ENCODE data around the gene FAM171A2. TPM values are rescaled to one million over a fixed set of nuclear protein-coding genes. Genes with fewer than 3 reads are reported as not detected.

The FAM171A2 gene
- total and polyA plus RNA-seq, 7 donors = 0.06 to 0.23 (median 0.19) TPM

DNA sequence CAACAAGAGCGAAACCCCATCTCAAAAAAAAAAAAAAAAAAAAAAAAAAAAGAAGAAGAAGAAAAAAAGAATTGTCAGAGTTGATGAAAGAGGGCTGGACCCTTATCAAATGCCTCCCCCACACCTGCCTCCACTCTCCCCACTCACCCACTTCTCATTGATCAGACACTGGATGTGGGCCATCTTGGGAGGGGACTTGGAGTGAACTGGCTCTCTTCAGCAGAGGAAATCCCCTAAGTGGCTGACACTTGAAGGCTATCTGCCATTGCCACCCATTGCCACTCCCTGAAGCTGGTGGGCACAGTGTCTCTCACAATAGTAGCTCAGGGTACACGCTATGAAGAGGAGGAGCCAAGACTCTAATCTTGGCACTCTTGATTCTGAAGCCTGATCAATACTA, 24.2 kb upstream of the FAM171A2 start:
- intact Hi-C loops (cut with DNase I) = no loop called here
- TF ChIP-seq, protein P1, sequence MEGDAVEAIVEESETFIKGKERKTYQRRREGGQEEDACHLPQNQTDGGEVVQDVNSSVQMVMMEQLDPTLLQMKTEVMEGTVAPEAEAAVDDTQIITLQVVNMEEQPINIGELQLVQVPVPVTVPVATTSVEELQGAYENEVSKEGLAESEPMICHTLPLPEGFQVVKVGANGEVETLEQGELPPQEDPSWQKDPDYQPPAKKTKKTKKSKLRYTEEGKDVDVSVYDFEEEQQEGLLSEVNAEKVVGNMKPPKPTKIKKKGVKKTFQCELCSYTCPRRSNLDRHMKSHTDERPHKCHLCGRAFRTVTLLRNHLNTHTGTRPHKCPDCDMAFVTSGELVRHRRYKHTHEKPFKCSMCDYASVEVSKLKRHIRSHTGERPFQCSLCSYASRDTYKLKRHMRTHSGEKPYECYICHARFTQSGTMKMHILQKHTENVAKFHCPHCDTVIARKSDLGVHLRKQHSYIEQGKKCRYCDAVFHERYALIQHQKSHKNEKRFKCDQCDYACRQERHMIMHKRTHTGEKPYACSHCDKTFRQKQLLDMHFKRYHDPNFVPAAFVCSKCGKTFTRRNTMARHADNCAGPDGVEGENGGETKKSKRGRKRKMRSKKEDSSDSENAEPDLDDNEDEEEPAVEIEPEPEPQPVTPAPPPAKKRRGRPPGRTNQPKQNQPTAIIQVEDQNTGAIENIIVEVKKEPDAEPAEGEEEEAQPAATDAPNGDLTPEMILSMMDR (IDR thresholded peaks at IDR 0.05) = no peak
- no peak overlapping the region for H3K4me3 ChIP-seq
- H3K27ac ChIP-seq = no peak overlapping the region
- H3K4me1 ChIP-seq = peaks cover 7% of the 10 kb centered on the region
- 76 to 89% (median 89%) methylated on average over 2 of the region's 2 CpGs for WGBS, 3 donors
- no peak for ATAC-seq
- peaks cover 0 to 31% (median 11%) of the 10 kb centered on the region in 3 donors for H3K27me3 ChIP-seq (ENCODE audit: insufficient read depth in 3 of 3, low read length in 2 of 3)
- H3K9me3 ChIP-seq = no peaks in the 10 kb centered on the region
- no peaks in the 10 kb centered on the region for H3K36me3 ChIP-seq (ENCODE audit: insufficient read depth in 1 of 2, low read depth in 1 of 2)
- no peak for DNase-seq

DNA sequence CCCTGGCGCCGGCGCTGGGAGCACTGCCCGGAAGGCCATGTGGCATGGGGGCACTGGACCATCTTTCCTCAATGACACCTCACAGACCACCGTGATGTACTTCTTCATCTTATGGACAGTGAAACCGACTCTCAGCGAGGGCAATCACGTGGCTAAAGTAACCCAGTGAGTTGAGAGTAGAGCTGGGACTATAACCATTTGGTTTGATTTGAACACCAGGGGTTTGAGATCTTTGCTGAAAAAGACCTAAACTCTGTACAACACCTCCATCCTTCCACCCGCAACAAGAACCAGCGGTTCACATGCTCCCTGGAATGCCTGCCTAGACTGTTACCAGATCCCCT, 22.5 kb upstream of the FAM171A2 start:
- no peak for DNase-seq
- H3K27ac ChIP-seq = no peak overlapping the region
- H3K9me3 ChIP-seq = no peaks in the 10 kb centered on the region
- H3K36me3 ChIP-seq (ENCODE audit: insufficient read depth in 1 of 2, low read depth in 1 of 2) = no peaks in the 10 kb centered on the region
- ATAC-seq = no peak
- 25 to 27% (median 27%) methylated on average over 10 of the region's 10 CpGs for WGBS, 3 donors
- H3K4me3 ChIP-seq = peak overlapping the region; percentile 70
- H3K27me3 ChIP-seq (ENCODE audit: insufficient read depth in 3 of 3, low read length in 2 of 3) = peaks cover 0 to 31% (median 15%) of the 10 kb centered on the region in 3 donors
- TF ChIP-seq, protein P1 (IDR thresholded peaks at IDR 0.05) = no peak
- intact Hi-C loops (cut with DNase I) = no loop called here
- peaks cover 7% of the 10 kb centered on the region for H3K4me1 ChIP-seq

DNA sequence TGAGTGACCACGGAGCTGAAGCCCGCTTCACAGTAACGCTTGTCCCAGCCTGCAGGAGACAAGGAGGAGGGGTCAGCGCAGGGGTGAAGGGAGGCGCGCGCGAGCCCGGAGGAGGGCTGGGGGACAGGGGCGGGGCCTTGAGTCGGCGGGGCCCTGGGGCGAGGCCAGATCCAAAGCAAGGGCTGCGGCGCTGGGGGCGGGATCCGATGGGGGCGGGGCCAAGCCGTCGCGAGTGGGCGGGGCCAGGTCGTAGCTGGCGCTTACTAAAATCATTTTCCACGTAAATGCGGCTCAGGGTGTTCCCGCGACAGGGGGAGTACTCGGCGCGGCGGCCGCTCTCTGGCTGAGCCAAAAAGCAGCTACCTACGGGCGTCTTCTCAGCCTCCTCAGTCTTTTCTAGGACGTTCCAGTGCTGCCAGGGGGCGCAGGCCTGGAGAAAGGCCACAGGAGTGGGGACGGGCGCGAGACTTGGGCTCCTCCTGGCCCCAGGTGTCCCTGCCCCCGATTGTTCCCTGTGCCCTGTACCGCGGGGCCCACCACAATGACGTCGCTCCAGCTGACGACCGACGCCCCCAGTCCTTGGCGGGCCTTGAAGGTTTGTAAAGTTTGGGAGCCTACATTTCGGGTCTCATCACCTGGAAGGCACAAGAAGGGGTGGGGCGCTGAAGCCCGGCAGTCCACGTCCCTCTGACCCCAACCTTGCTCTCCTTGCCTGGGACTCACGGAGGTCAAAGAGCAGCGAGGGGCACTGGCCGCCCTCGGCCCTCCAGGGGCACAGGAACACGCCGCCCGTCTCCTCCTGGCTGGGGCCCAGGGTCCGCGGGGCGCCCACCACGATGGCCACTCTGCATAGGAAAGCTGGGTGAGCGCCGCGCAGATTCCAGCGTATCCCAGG, 21.9 kb upstream of the FAM171A2 start:
- ATAC-seq (peak; percentile 68 to 89 (median 80)), DNase-seq (peak; percentile 74 to 82)
- peaks cover 7% of the 10 kb centered on the region for H3K4me1 ChIP-seq
- H3K27ac ChIP-seq = no peak overlapping the region
- no peaks in the 10 kb centered on the region for H3K36me3 ChIP-seq (ENCODE audit: insufficient read depth in 1 of 2, low read depth in 1 of 2)
- 2 to 4% (median 3%) methylated on average over 60 to 68 of the region's 68 CpGs for WGBS, 3 donors
- peak overlapping the region; percentile 70 for H3K4me3 ChIP-seq
- no peaks in the 10 kb centered on the region for H3K9me3 ChIP-seq
- intact Hi-C loops (cut with DNase I) = no loop called here
- TF ChIP-seq, protein P1 (IDR thresholded peaks at IDR 0.05) = peak; percentile 7
- H3K27me3 ChIP-seq (ENCODE audit: insufficient read depth in 3 of 3, low read length in 2 of 3) = peaks cover 0 to 31% (median 15%) of the 10 kb centered on the region in 3 donors

DNA sequence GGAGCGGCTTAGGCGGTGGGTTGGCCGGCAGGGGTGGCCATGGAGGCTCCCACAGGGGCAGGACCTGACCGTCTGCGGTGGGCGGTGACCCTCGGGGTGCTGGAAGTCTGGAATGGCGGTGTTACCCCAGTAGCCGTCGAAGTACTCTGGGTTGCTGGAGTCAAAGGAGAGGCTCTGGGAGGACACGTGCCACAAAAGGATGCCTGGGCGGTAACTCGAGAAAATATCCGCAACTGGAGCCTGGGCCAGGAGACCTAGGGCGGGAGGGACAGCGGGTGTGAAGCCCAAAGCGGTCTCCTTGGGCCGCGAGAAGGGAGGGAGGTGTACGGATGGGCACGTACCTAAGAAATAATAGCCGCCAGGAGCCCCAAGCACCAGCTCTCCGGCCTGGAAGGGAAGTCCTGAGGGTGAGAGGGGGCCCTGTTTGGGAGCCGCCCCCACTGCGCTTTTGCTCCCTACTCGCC, 21.2 kb upstream of the FAM171A2 start:
- intact Hi-C loops (cut with DNase I) = no loop called here
- H3K27ac ChIP-seq = no peak overlapping the region
- 1 to 2% (median 2%) methylated on average over 21 to 26 of the region's 26 CpGs for WGBS, 3 donors
- ATAC-seq (peak; percentile 13 to 44 (median 30)), DNase-seq (no peak)
- TF ChIP-seq, protein P1 (IDR thresholded peaks at IDR 0.05) = no peak
- H3K9me3 ChIP-seq = no peaks in the 10 kb centered on the region
- H3K4me3 ChIP-seq = peak overlapping the region; percentile 70
- H3K27me3 ChIP-seq (ENCODE audit: insufficient read depth in 3 of 3, low read length in 2 of 3) = peaks cover 0 to 33% (median 15%) of the 10 kb centered on the region in 3 donors
- peaks cover 7% of the 10 kb centered on the region for H3K4me1 ChIP-seq
- H3K36me3 ChIP-seq (ENCODE audit: insufficient read depth in 1 of 2, low read depth in 1 of 2) = no peaks in the 10 kb centered on the region
